ENCODE results near the gene GBGT1.

Gene GBGT1

GRCh38 chr9:133124907-133125275 lies 38.8 kb downstream of the GBGT1 start:
- DNase-seq = no peak

GRCh38 chr9:133124123-133124906 lies 39.4 kb downstream of the GBGT1 start:
- no peak for DNase-seq

DNA sequence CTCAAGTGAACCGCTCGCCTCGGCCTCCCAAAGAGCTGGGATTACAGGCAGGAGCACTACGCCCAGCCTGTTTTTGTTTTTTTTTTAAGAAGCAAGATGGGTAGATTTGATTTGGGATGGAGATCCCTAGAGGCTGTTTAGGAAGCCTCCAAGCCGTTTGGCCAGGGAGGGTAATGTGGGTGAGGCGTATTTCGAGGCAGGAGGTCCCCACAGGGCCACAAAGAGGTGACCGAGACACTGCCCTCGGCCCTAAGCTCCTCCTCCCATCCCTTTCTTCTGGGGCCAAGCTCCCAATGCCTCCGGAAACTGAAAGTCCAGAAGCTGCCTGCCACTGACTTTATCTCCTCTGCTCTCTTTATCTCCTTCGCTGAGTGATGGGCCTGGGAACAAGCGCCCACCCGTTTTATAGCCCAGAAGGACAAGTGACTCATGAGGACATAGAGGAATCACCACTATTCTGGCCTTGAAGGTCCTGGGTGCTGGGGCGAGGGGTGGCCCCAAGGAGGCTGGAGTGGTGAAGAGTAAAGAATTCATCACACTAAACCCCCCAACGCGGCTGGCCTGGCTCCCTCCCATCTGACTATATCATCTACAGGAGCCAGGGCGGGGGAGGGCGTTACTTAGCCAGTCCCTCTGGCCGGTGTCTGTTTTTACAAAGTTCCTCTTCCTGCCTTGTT lies 40.6 kb downstream of the GBGT1 start:
- no peak for DNase-seq

- DNase-seq = no peak
Measured at GRCh38 chr9:133122605-133122934, 41.1 kb downstream of the GBGT1 start.

DNA sequence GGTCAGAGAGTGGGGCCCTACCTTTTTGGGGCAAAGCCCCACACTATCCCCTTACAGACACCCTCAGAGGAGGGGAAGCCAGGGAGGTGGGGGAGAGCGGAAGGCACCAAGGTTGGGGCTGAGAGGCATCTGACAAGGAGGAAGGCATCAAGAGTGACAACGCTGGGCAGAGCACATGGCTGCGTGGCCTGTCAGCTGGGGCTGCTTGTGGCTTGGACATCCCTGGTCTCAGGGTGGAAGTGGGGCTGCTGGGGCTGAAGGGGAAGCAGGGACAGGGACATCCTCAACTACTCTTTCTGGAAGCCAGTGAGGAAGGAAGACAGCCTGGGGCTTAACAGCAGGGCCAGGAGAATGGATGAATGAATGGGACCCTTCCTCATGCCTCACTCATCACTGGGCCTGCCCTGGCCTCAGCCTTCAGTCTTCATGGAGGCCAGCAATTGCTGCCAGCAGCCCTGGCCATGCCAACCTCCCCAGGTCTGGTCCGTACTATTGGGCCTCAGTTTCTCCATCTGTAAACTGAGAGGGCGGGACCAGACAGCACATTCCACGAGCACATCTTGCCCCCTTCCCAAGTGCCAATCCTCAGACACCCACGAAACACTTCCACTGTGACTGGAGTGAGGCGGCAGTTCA lies 41.7 kb downstream of the GBGT1 start:
- DNase-seq = no peak

- peak; percentile 85 for DNase-seq
Measured at GRCh38 chr9:133121198-133121914, 42.4 kb downstream of the GBGT1 start, which contains the start of gene RALGDS. Gene RALGDS, minus strand, starts transcription at chr9:133121240. Its CDS starts 86 bp downstream, at chr9:133121154.

GRCh38 chr9:133120501-133121197 lies 43.1 kb downstream of the GBGT1 start:
- no peak for DNase-seq

GRCh38 chr9:133119846-133120500 lies 43.7 kb downstream of the GBGT1 start:
- DNase-seq = no peak

DNA sequence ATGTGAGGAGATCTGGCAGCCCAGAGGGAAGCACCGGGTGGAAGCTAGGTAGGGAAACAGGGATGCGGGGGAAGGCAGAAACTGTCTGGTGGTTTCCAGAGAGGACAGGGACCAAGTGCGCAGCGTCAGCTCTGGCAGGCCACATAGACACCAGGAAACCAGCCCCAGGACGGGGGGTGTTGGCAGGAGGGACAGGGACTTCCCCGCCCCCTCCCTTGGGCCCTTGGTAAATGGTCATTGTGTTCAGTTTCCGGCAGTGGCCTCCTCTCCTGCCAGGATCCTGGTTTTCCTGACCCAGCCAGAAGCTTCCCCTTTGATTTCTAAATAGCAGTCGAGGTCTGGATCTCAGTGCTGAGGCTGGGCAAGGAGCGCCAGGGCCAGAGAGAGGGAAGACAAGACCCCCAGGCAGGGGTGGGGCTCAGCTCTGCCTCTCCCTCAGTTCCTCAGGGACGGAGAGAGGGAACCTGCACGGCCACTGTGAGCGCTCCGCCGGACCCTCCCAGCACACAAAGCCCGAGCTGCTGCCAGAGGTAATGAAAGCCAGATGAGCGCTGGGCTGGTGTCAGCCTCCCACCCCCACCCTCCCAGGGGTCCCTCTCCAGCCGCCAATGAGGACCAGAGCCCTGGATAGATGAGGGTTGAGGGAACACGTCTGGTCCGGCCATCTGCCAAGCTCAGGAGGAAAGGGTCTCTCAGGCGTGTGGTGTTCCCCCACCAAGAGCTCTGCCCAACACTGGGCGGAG lies 44.4 kb downstream of the GBGT1 start:
- DNase-seq = no peak

GRCh38 chr9:133118568-133118967 lies 45.1 kb downstream of the GBGT1 start:
- DNase-seq = no peak

DNA sequence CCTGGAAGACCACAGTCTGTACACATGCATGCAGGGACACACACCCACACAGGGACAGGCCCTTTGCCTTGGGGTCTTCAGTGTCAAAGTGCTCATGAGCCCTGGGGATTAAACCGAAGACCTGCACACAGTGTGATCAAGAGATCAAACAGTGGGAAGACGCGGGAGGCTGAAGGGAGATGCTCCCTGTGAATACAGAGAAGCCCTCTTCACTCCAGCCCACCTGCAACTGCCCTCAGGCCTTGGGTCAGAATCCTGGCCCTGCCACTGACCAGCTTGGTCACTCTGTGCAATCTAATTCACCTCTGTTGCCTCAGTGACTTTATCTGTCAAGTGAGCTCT lies 45.6 kb downstream of the GBGT1 start:
- no peak for DNase-seq

- DNase-seq = no peak
Measured at GRCh38 chr9:133117271-133118178, 46.2 kb downstream of the GBGT1 start.

DNA sequence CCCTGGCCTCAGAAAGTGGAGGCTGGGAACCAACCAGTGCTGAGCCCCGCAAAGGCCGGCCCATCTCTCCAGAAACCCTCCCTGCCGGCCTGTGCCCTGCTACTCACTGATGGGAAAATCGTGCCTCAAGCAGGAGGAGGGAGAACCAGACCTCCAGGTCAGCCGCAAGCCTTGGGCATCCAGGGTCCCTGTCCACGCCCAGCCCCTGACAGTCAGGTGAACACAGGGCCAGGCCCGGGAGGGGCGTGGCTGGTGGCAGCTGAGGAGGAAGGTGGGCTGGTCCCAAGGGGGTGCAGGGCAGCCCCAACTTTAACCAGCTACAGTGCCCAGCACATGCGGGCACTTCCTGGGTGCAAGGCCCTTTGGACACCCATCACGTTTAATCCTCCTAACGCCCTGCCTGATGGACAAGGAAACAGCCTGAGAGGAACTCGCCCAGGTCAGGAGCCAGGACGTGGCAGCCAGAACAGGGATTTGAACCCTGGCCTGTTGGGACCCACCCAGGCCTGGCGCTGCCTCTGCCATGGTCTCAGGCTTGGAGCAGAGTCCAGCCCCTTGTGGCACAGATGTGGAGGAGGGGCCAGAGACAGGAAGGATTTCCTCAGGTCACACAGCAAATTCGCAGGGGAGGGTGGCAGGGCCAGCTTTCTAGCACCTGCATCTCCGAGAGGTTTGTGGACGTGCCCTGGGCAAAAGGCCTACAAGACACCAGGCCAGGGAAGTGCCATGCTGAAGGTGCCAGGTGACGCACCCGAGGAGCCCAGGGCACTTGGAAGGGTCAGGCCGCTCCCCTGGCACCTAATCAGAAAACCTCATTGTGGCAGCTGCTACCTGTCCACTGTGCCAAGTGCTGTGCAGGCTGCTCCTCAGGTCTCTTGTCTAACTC lies 47.1 kb downstream of the GBGT1 start:
- DNase-seq = no peak

DNA sequence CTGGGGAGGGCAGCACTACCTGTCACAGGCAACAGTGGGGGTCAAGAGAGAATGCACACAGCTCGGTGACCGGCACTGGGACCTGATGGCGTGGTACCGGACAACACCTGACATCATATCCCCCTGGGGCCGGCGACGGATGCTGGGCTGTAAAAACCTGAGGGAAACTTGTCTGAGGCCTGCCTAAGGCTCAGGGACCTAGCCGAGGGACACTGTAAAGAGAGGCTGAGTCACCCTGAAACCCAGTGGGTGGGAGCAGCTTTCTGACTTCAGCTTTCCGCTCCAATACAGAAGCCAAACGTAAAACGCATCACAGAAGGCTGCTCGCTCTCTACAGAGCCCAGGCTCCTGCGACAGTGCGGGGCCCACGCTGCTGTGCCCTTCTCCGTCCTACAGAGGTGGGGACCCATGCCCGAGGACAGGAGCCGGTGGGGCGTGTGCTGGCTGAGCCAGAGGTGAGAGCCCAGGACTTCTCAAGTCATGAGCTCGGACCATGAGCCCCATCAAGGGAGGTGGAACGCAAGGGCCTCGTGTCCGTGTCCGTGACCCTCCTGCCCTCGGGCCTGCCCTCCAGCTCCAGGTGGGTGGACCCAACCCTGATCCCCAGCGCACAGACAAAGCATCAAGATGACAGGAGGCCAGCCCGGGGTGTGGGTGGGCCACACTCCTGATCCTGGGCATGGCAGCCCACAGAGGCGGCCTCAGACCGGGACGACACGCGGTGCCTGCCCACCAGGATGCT lies 47.9 kb downstream of the GBGT1 start:
- no peak for DNase-seq

- DNase-seq = no peak
Measured at GRCh38 chr9:133114886-133115603, 48.7 kb downstream of the GBGT1 start.

GRCh38 chr9:133113949-133114885 lies 49.5 kb downstream of the GBGT1 start:
- DNase-seq = no peak

All from activated CD4-positive, alpha-beta T cell treated with anti-CD3 and anti-CD28 coated beads for 1 hour (primary cell).